Adipocyte (in vitro differentiated cells): ENCODE results near the gene EMP2.
"Not testable (repeated sequence)": the region's sequence is repeated elsewhere in the genome, so short reads cannot be mapped to it uniquely, and the experiment has no call there.

Experiments used
- DNase-seq: peaks from one replicate; pipeline ENCODE4 v3.0.0-alpha.2; 2015; ENCODE audit warnings: low read depth
- H3K27me3 ChIP-seq: replicated peaks from 2 replicates; pipeline ENCODE4 v1.7.0; 2013; ENCODE audit warnings: mild to moderate bottlenecking, low read length, moderate library complexity; ENCODE audit not compliant: control insufficient read depth, insufficient read depth
- H3K36me3 ChIP-seq: 2 replicates; pipeline ENCODE4 v1.7.0; 2013; ENCODE audit warnings: low read length, mild to moderate bottlenecking, moderate library complexity; ENCODE audit not compliant: control insufficient read depth, insufficient read depth, severe bottlenecking
- H3K4me1 ChIP-seq: 2 replicates; pipeline ENCODE4 v1.7.0; 2013; ENCODE audit warnings: mild to moderate bottlenecking, low read length, moderate library complexity; ENCODE audit not compliant: control insufficient read depth, insufficient read depth
- H3K4me3 ChIP-seq: 2 replicates; pipeline ENCODE4 v1.7.0; 2013; ENCODE audit warnings: mild to moderate bottlenecking, low read length, moderate library complexity
- H3K9ac ChIP-seq: 2 replicates; pipeline ENCODE4 v1.7.0; 2013; ENCODE audit warnings: mild to moderate bottlenecking, low read length, moderate library complexity
- H3K9me3 ChIP-seq: 2 replicates; pipeline ENCODE4 v1.7.0; 2013; ENCODE audit warnings: mild to moderate bottlenecking, low read length, moderate library complexity; ENCODE audit not compliant: control insufficient read depth

Gene EMP2

DNA sequence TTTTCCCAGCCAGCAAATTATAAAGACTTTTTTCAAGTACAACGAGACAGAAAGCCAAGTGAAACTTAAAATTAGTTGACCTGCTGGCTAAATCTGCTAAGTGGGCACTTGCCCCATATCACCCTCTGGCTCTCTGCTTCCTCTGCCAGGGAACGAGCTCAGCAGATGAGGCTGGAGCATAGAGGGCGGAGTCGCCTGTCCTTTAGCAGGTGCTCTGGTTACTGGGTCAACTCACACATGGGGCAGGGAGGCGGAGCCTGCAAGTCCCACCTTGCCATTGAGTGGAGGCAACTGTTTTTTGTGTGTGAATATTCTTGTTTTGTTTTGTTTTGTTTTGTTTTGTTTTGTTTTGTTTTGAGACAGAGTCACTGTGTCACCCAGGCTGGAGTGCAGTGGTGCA lies 62.5 kb downstream of the EMP2 start:
- H3K27me3 ChIP-seq: no peaks in the 10 kb centered on the region

DNA sequence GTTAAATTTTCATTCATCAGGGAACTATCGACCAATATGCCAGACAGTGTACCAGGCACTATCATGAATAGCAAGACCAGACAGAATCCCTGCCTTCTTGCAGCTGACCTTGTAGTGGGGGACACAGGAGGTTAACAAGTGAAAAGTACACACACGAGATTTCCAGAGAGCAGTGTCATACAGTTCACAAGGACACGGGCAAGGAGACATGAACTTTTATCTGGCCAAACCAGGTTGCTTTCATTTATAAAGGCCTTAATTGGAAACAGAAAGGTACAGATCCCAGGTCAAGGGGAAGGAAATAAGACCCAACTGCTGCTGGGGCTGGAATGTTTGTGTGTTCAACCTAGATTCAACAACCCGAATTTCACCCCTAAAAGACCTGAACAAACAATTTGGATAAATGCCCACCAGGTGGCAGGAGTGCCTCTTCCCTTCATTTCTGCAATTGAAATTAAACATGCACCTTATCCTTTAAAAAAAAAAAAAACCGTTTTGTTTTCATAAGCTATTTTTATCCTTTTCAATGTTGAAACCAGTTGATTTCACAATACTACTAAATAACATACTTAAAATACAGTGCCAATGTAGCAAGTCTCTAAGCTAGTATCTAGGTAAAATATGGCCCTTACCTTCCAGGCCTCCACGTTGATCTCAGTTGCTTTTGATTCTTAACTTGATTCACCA lies 65.9 kb downstream of the EMP2 start:
- Histone ChIP-seq H3K27me3 (no peaks in the 10 kb centered on the region), H3K4me3 (peak overlapping the region; percentile 19), H3K9ac (peak overlapping the region; percentile 3), H3K36me3 (no peaks in the 10 kb centered on the region), H3K9me3 (no peaks in the 10 kb centered on the region), H3K4me1 (peaks cover 15% of the 10 kb centered on the region)
- DNase-seq: peak; percentile 91

More for the DNA sequence above, 62.5 kb downstream of the EMP2 start:
- no peak overlapping the region for H3K9ac ChIP-seq
- peaks cover 21% of the 10 kb centered on the region for H3K4me1 ChIP-seq
- no peak for DNase-seq
- H3K4me3 ChIP-seq: no peak overlapping the region
- no peaks in the 10 kb centered on the region for H3K9me3 ChIP-seq
- H3K36me3 ChIP-seq: no peaks in the 10 kb centered on the region

DNA sequence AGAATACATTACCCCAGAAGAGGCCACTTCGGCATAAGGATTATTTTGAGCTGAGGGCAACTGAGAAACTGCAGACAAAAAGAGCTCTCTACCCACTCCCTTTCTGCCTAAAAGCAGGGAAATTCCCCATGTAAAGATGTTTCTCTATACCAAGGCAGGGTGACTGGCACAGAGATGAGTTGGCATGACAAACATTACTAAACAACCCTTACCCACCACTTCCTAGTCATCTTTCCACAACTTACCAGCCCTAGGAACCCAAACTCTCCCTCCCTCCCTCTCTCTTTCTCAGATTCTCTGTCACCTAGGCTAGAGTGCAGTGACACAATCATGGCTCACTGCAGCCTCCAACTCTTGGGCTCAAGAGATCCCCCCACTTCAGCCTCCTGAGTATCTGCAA lies 68.6 kb downstream of the EMP2 start:
- no peaks in the 10 kb centered on the region for H3K36me3 ChIP-seq
- H3K9ac ChIP-seq: no peak overlapping the region
- no peaks in the 10 kb centered on the region for H3K27me3 ChIP-seq
- peaks cover 15% of the 10 kb centered on the region for H3K4me1 ChIP-seq
- no peak overlapping the region for H3K4me3 ChIP-seq
- no peaks in the 10 kb centered on the region for H3K9me3 ChIP-seq
- DNase-seq: no peak

DNA sequence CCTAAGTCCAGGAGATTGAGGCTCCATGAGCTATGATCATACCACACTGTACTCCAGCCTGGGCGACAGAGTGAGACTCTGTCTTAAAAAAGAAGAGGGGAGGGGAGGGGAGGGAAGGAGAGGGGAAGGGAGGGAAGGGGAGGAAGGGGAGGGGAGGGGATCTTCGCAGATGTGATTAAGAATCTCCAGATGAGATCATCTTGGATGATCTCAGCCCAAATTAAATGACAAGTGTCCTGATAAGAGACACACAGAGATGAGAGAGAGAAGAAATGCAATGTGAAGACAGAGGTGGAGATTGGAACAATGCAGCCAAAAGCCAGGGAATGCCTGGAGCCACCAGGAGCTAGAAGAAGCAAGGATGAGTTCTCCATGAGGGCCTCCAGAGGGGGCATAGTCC lies 70.1 kb downstream of the EMP2 start:
- DNase-seq: no peak
- Histone ChIP-seq H3K9me3 (no peaks in the 10 kb centered on the region), H3K4me1 (peaks cover 13% of the 10 kb centered on the region), H3K36me3 (no peaks in the 10 kb centered on the region), H3K27me3 (no peaks in the 10 kb centered on the region), H3K4me3 (no peak overlapping the region), H3K9ac (no peak overlapping the region)

DNA sequence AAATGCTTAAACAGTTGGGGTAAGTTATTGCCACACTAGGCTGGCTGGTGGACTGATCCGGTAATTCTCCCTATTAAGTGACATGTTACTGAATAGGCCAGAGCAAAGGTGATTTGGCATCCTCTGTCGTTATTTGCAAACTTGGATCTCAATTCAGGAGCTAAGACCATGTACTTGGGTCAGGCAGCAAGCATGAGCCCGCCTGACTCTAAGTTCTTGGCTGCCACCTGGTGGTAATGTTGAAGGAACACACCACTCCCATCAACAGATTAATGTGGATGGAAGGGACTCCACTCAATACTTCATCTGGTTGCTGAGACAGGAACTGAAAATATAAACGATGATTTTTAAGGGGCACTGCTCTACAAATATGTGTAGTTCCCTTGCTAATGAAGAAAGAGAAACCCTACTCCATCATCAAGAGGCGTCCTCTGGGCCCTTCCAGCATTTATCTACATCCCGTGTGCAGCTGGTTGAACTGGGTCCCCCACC lies 70.8 kb downstream of the EMP2 start:
- peaks cover 8% of the 10 kb centered on the region for H3K4me1 ChIP-seq
- H3K4me3 ChIP-seq: no peak overlapping the region
- H3K27me3 ChIP-seq: no peaks in the 10 kb centered on the region
- DNase-seq: peak; percentile 91
- no peak overlapping the region for H3K9ac ChIP-seq
- H3K9me3 ChIP-seq: no peaks in the 10 kb centered on the region
- H3K36me3 ChIP-seq: no peaks in the 10 kb centered on the region

DNA sequence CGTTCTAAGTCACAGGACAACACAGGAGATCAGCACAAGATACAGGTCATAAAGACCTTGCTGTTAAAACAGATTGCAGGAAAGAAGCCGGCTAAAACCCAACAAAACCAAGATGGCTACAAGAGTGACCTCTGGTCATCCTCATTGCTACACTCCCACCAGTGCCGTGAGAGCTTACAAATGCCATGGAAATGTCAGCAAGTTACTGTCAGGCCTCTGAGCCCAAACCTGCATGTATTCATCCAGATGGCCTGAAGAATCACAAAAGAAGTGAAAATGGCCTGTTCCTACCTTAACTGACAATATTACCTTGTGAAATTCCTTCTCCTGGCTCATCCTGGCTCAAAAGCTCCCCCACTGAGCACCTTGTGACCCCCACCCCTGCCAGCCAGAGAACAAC lies 75.1 kb downstream of the EMP2 start:
- not testable (repeated sequence) for H3K4me1 ChIP-seq, H3K9me3 ChIP-seq, H3K9ac ChIP-seq, H3K27me3 ChIP-seq, H3K36me3 ChIP-seq, DNase-seq, H3K4me3 ChIP-seq

DNA sequence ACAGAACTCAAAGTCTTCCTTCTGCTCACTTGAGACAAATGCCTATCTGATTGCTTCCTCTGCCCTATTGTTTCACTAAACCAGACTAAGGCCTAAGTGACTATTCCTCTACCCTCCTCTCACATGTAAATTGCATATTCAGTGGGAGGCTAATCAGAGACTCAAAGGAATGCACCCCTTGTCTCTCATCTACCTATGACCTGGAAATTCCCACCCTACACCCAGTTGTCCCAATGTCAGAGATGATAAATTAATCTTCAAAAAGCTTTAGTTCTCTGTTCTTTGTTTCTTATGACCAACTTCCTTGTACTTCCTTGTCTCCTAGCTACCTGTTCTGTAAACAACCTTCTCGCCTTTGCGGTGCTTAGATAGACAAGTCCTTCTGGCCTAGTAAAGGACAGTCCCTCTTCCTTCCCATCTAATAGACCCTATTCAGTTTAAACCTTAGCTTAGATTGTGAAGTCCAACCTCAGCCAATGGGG lies 76.0 kb downstream of the EMP2 start:
- Histone ChIP-seq H3K9me3 (no peaks in the 10 kb centered on the region), H3K27me3 (no peaks in the 10 kb centered on the region), H3K4me1 (no peaks in the 10 kb centered on the region), H3K36me3 (no peaks in the 10 kb centered on the region), H3K9ac (no peak overlapping the region), H3K4me3 (no peak overlapping the region)
- no peak for DNase-seq

DNA sequence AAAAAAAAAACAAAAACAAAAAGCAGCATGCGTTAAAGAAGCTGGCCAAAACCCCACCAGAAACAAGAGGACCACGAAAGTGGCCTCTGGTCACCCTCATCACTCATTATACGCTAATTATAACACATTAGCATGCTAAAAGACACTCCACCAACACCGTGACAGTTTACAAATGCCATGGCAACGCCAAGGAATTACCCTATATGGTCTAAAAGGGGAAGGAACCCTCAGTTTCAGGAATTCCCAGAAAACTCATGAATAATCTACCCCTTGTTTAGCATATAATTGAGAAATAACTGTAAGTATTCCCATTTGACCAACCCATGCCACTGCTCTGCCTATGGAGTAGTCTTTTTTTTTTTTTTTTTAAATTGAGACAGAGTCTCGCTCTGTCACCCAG lies 77.6 kb downstream of the EMP2 start:
- H3K4me3 ChIP-seq: no peak overlapping the region
- no peaks in the 10 kb centered on the region for H3K36me3 ChIP-seq
- H3K9me3 ChIP-seq: no peaks in the 10 kb centered on the region
- no peaks in the 10 kb centered on the region for H3K27me3 ChIP-seq
- no peaks in the 10 kb centered on the region for H3K4me1 ChIP-seq
- H3K9ac ChIP-seq: no peak overlapping the region
- no peak for DNase-seq

DNA sequence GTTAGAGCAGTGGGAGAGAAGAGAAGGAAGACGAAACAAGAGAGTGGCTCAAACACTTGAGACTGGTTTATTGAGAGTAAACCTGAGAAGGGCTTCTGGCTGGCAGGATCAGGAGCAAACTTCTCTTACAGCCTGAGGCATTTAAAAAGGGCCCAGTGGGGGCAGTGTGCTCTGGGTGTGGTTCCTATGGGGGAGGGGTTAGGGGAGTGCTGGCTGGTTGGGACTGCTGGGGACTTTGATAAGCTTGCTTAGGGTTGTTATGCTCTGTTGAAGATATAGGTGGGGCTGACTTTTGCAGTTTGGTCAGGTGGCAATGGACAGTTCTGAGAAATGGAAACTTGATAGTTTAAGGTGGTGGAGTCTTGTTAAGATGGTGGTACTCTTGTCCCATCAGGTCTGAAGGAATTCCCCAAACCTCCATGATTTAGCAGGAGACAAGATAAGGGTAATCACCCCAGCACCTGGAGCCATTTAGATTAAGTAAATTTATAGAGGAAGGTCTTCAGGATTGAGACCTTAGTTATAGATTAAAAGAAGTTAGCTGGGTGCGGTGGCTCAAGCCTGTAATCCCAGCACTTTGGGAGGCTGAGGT lies 79.3 kb downstream of the EMP2 start:
- H3K27me3 ChIP-seq: no peaks in the 10 kb centered on the region
- H3K4me3 ChIP-seq: no peak overlapping the region
- H3K36me3 ChIP-seq: no peaks in the 10 kb centered on the region
- no peaks in the 10 kb centered on the region for H3K4me1 ChIP-seq
- DNase-seq: no peak
- no peak overlapping the region for H3K9ac ChIP-seq
- H3K9me3 ChIP-seq: no peaks in the 10 kb centered on the region

DNA sequence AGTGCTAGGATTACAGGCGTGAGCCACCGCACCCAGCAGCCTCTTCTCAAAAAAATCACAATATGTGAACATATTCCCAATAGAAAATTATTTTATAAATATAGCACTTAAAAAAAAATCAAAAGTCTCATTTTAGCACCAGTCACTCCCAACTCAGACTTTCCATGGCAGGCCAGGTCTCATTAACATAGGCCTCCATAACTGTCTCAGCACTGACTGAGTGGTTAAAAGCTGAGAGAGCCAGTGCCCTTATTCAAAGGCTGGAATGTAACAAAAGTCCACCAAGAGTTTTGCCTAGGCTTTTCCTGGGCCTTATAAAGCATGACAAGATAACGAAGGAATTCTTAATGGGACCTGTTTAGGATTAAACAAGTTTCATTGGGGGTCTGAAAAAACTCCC lies 79.8 kb downstream of the EMP2 start:
- H3K27me3 ChIP-seq: no peaks in the 10 kb centered on the region
- H3K4me1 ChIP-seq: no peaks in the 10 kb centered on the region
- H3K9me3 ChIP-seq: peaks cover 3% of the 10 kb centered on the region
- H3K9ac ChIP-seq: no peak overlapping the region
- no peak for DNase-seq
- no peaks in the 10 kb centered on the region for H3K36me3 ChIP-seq
- no peak overlapping the region for H3K4me3 ChIP-seq

DNA sequence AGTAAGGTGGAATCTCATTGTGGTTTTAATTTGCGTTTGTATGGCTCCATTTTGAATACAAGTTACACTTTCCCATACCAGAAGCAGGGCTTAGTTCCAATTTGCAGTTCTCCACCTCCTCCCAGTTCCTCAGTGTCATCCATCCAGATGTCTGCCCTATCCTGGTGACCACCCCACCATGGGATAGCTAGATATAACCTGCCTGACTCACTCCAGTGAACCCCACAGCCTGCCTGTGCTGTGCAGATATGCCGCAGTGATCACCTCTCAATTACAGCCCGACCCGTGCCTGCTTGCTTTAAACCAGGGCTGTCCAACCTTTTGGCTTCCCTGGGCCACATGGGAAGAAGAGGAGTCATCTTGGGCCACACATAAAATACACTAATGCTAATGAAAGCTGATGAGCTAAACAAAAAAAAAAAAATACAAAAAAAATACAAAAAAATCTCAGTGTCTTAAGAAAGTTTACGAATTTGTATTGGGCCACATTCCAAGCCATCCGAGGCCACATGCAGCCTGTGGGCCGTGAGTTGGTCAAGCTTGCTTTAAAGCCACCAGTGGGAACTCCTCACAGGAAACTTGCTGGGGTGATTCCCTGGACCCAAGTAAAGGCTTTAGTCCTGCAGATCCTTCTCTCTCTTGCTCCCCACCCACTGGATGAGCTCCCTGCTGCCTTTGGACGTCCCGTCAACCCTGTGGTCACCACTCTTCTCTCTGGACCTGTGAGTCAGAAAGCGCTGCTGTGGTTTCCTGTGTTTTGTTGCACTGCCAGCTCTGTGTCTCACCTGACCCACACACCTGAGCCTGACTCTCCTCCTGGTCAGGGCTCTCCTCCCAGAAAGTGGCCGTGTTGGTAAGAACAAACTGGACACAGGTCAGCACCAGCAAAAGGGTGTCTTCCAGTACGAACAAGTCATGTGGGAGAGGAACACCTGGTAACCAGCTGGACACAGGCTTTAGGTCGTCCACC lies 83.0 kb downstream of the EMP2 start:
- Histone ChIP-seq H3K9ac (no peak overlapping the region), H3K36me3 (no peaks in the 10 kb centered on the region), H3K9me3 (peaks cover 13% of the 10 kb centered on the region), H3K4me1 (no peaks in the 10 kb centered on the region), H3K4me3 (no peak overlapping the region), H3K27me3 (no peaks in the 10 kb centered on the region)
- DNase-seq: no peak
